Spleen (tissue), 13 donors: ENCODE measurements around the gene KARS1. TPM values are rescaled to one million over a fixed set of nuclear protein-coding genes. Genes with fewer than 3 reads are reported as not detected.
A peak's percentile ranks its signal among the peaks of the same experiment; 100 is the strongest.

Source experiments
- DNase-seq: peaks from one replicate; pipeline ENCODE4 v3.0.0-alpha.2; 2020
- H3K27ac ChIP-seq, 8 donors: fragments of 200-600 bp; sonication (generic) in 7 of 8; 1 replicate in 4 of 8; 2 replicates in 4 of 8; pipeline versions ENCODE4 v1.5.0 to v1.8.0; 2016 to 2021; ENCODE audit warnings: inconsistent platforms in 4 of 8, mild to moderate bottlenecking in 4 of 8, moderate library complexity in 1 of 8
- H3K27me3 ChIP-seq, 7 donors: fragments of 200-600 bp; sonication (generic) in 6 of 7; replicated peaks in 1 of 7; 1 replicate in 4 of 7; 2 replicates in 3 of 7; pipeline versions ENCODE4 v1.5.0 to v1.8.0; 2016 to 2021; ENCODE audit warnings: inconsistent platforms in 3 of 7, mild to moderate bottlenecking in 1 of 7
- H3K36me3 ChIP-seq, 6 donors: fragments of 200-600 bp; sonication (generic) in 5 of 6; 1 replicate in 4 of 6; 2 replicates in 2 of 6; pipeline versions ENCODE4 v1.5.0 to v1.8.0; 2016 to 2021; ENCODE audit warnings: inconsistent platforms in 2 of 6
- H3K4me1 ChIP-seq, 6 donors: fragments of 200-600 bp; sonication (generic) in 5 of 6; 1 replicate in 3 of 6; 2 replicates in 3 of 6; pipeline versions ENCODE4 v1.5.0 to v1.8.0; 2016 to 2021; ENCODE audit warnings: inconsistent platforms in 3 of 6
- H3K4me3 ChIP-seq, 8 donors: fragments of 200-600 bp; sonication (generic) in 7 of 8; 1 replicate in 4 of 8; 2 replicates in 4 of 8; pipeline versions ENCODE4 v1.5.0 to v1.8.0; 2016 to 2021; ENCODE audit warnings: inconsistent platforms in 4 of 8, mild to moderate bottlenecking in 4 of 8, moderate library complexity in 2 of 8
- H3K9me3 ChIP-seq, 8 donors: fragments of 200-600 bp; sonication (generic) in 7 of 8; 1 replicate in 4 of 8; 2 replicates in 4 of 8; pipeline versions ENCODE4 v1.5.0 to v1.8.0; 2016 to 2021; ENCODE audit warnings: inconsistent platforms in 4 of 8
- CTCF ChIP-seq, 11 experiments: fragments of 200-600 bp in 7 of 11; fragments of 450-650 bp in 4 of 11; sonication (generic) in 4 of 11; IDR thresholded peaks in 8 of 11; conservative IDR thresholded peaks in 3 of 11; 1 replicate in 7 of 11; 2 replicates in 4 of 11; pipeline versions ENCODE4 v1.4.0 to v1.8.0; 2016 to 2021; ENCODE audit warnings: antibody characterized with exemption in 11 of 11, inconsistent platforms in 4 of 11, mild to moderate bottlenecking in 1 of 11
- POLR2A ChIP-seq, 3 donors: fragments of 450-650 bp; IDR thresholded peaks; one replicate each; pipeline ENCODE4 v1.5.1; 2017; ENCODE audit warnings: antibody characterized with exemption in 3 of 3, mild to moderate bottlenecking in 1 of 3
- POLR2AphosphoS5 ChIP-seq, 3 donors: sonication (generic); formaldehyde crosslinking; IDR thresholded peaks; one replicate each; pipeline ENCODE4 v1.5.1; 2017; ENCODE audit warnings: antibody characterized with exemption in 3 of 3
- WGBS, 5 donors: extraction: QIAGEN DNeasy Blood & Tissue Kit in 3 of 5; methylation state at CpG; one replicate each; pipeline versions ENCODE4 v1.1.5 to v1.1.7; 2013 to 2018; 5-methylcytosine and 5-hydroxymethylcytosine counted together
- intact Hi-C: fragments of 100-400 bp; cut with DNase I; formaldehyde crosslinking; loops from one replicate; pipeline ENCODE4 v1.15.0; 2023; ENCODE audit warnings: low total_unique reads
- long read RNA-seq, 2 donors: transcript quantifications; one replicate each; lab custom pipeline, GENCODE V29; 2026
- polyA plus RNA-seq, 3 donors: library from polyadenylated mRNA; stranded (reverse); fragments of 200-250 nt; gene quantifications; one replicate each; pipeline ENCODE4 v1.2.1, GENCODE V29; 2013
- total RNA-seq, 7 donors: library from RNA; depleted of rRNA in 3 of 7; stranded (reverse); fragments of >200 nt in 3 of 7; fragmentation: NEBNext Ultra II Directional in 4 of 7; extraction: Animal tissue kit (Norgen Biotek cat#: 25700) in 4 of 7; gene quantifications; one replicate each; pipeline versions ENCODE4 v1.1.0 to v1.2.1, GENCODE V29; 2016 to 2021
- donor health status: healthy with polysubstance abuse.
- donor health status: DM: no; HTN: no; CAD: no; lungs with moderate emphysema.
- donor health status: DM: no; HTN: no; CAD: no.
- donor health status: Bipolar disorder and iron deficiency.
- donor health status: healthy.
- donor health status: DM: no; HTN: no; CAD: no.
- donor health status: DM: yes; HTN: yes; CAD: no.

The KARS1 gene
- total RNA-seq (10 to 100 TPM; 85.2 to 97.7 (median 89.6) TPM), polyA plus RNA-seq (10 to 100 TPM; 63.7 to 88.0 (median 83.2) TPM)
- long read RNA-seq, donor 1, transcript KARS-201 (14 exons, 2,005 nt), result major isoform, 15 of 34 reads
- long read RNA-seq, donor 1, transcript KARS-211 (2 exons, 589 nt), result minor isoform, 8 of 34 reads
- long read RNA-seq, donor 1, partial matches to known transcripts, result 7 of 34 reads
- long read RNA-seq, donor 1, other reads (novel, unspliced or antisense), result 0 of 34 reads
- long read RNA-seq, donor 2, transcript KARS-201 (14 exons, 2,005 nt), result major isoform, 17 of 363 reads
- long read RNA-seq, donor 2, partial matches to known transcripts, result 321 of 363 reads
- long read RNA-seq, donor 2, other reads (novel, unspliced or antisense), result 21 of 363 reads

GRCh38 chr16:75647492-75648264, at the start of gene KARS1, which contains the start of gene TERF2IP:
TSS of gene KARS1 (minus strand) at chr16:75647665. CDS start at chr16:75647639, 26 bp downstream.
TSS of gene TERF2IP (plus strand) at chr16:75647773. CDS start at chr16:75647883, 110 bp downstream.
- Histone ChIP-seq H3K4me1 (peaks cover 55 to 77% (median 66%) of the 10 kb centered on the region in 6 donors), H3K9me3 (no peaks in the 10 kb centered on the region), H3K27me3 (no peaks in the 10 kb centered on the region), H3K4me3 (peak within 1 kb of the TSS; percentile 92 to 100 (median 98)), H3K27ac (peak within 1 kb of the TSS; percentile 85 to 99 (median 98)), H3K36me3 (peaks cover 0 to 30% (median 18%) of the 10 kb centered on the region in 6 donors)
- 0 to 2% (median 0%) methylated on average over 19 to 76 of the region's 76 CpGs for WGBS, 5 donors
- peak; percentile 99 for DNase-seq
- intact Hi-C loops, result no loop called here
- TF ChIP-seq POLR2AphosphoS5 (IDR thresholded peaks at IDR 0.05) (peak; percentile 99 to 100 (median 100)), POLR2A (IDR thresholded peaks at IDR 0.05) (peak; percentile 74 to 97 (median 89)), CTCF (IDR thresholded peaks at IDR 0.05 in 8 of 11, conservative IDR thresholded peaks at IDR 0.05 in 3 of 11) (peak in 3 of 11 experiments; percentile 10 to 27 (median 22))

- 83 to 89% (median 86%) methylated on average over 6 of the region's 6 CpGs for WGBS, 5 donors
- no peaks in the 10 kb centered on the region for H3K36me3 ChIP-seq
Observed at GRCh38 chr16:75695708-75696107, 48.2 kb upstream of the KARS1 start.

GRCh38 chr16:75687361-75687760, 39.9 kb upstream of the KARS1 start:
- Histone ChIP-seq H3K36me3 (no peaks in the 10 kb centered on the region), H3K4me1 (no peaks in the 10 kb centered on the region), H3K27me3 (no peaks in the 10 kb centered on the region), H3K4me3 (no peak overlapping the region), H3K27ac (no peak overlapping the region), H3K9me3 (peaks cover 0 to 6% (median 0%) of the 10 kb centered on the region in 8 donors)
- no peak for TF ChIP-seq CTCF (IDR thresholded peaks at IDR 0.05 in 8 of 11, conservative IDR thresholded peaks at IDR 0.05 in 3 of 11)
- no peak for TF ChIP-seq POLR2A (IDR thresholded peaks at IDR 0.05)
- TF ChIP-seq POLR2AphosphoS5 (IDR thresholded peaks at IDR 0.05), result no peak
- DNase-seq, result no peak
- intact Hi-C loops, result no loop called here

More at GRCh38 chr16:75695708-75696107, 48.2 kb upstream of the KARS1 start:
- TF ChIP-seq CTCF (IDR thresholded peaks at IDR 0.05 in 8 of 11, conservative IDR thresholded peaks at IDR 0.05 in 3 of 11), result no peak
- TF ChIP-seq POLR2AphosphoS5 (IDR thresholded peaks at IDR 0.05), result no peak
- TF ChIP-seq POLR2A (IDR thresholded peaks at IDR 0.05), result no peak
- no peak overlapping the region for H3K27ac ChIP-seq
- intact Hi-C loops, result no loop called here
- no peak overlapping the region for H3K4me3 ChIP-seq
- H3K9me3 ChIP-seq, result no peaks in the 10 kb centered on the region
- no peak for DNase-seq
- H3K4me1 ChIP-seq, result no peaks in the 10 kb centered on the region
- no peaks in the 10 kb centered on the region for H3K27me3 ChIP-seq
